Peyer's patch (tissue), 4 donors: ENCODE data around the gene TAB3. TPM values are rescaled to one million over a fixed set of nuclear protein-coding genes. Genes with fewer than 3 reads are reported as not detected.
A peak's percentile ranks its signal among the peaks of the same experiment; 100 is the strongest.

ENCODE experiments used
- DNase-seq, 3 donors: peaks; one replicate each; pipeline ENCODE4 v3.0.0-alpha.2; 2017 to 2019
- H3K27ac ChIP-seq, 4 donors: fragments of 200-600 bp; sonication (generic); one replicate each; pipeline ENCODE4 v1.5.1; 2016 to 2019
- H3K27me3 ChIP-seq, 2 donors: fragments of 200-600 bp; sonication (generic); one replicate each; pipeline ENCODE4 v1.5.1; 2019
- H3K36me3 ChIP-seq, 3 donors: fragments of 200-600 bp; sonication (generic); one replicate each; pipeline ENCODE4 v1.5.1; 2016 to 2019
- H3K4me1 ChIP-seq, 4 donors: fragments of 200-600 bp; sonication (generic); one replicate each; pipeline ENCODE4 v1.5.1; 2016 to 2019
- H3K4me3 ChIP-seq, 4 donors: fragments of 200-600 bp; sonication (generic); 1 replicate in 3 of 4; 2 replicates in 1 of 4; pipeline ENCODE4 v1.5.1; 2016 to 2019; ENCODE audit warnings: mild to moderate bottlenecking in 1 of 4
- H3K9me3 ChIP-seq, 4 donors: fragments of 200-600 bp; sonication (generic); one replicate each; pipeline ENCODE4 v1.5.1; 2016 to 2019; ENCODE audit warnings: mild to moderate bottlenecking in 1 of 4
- CTCF ChIP-seq, 6 experiments: fragments of 450-650 bp in 4 of 6; fragments of 200-600 bp in 2 of 6; sonication (generic) in 1 of 6; IDR thresholded peaks; one replicate each; pipeline ENCODE4 v1.5.1; 2017 to 2019; ENCODE audit warnings: antibody characterized with exemption in 6 of 6, mild to moderate bottlenecking in 3 of 6, moderate library complexity in 1 of 6
- POLR2A ChIP-seq, 2 donors: fragments of 450-650 bp; IDR thresholded peaks; one replicate each; pipeline ENCODE4 v1.5.1; 2017; ENCODE audit warnings: antibody characterized with exemption in 2 of 2, mild to moderate bottlenecking in 2 of 2, moderate library complexity in 2 of 2
- total RNA-seq, 4 donors: library from RNA; depleted of rRNA; stranded (reverse); fragments of >200 nt; gene quantifications; one replicate each; pipeline ENCODE4 v1.1.0, GENCODE V29; 2016

The TAB3 gene
- total RNA-seq, 4 donors from 2014 or later: 26.1 to 34.7 (median 27.0) TPM

DNA sequence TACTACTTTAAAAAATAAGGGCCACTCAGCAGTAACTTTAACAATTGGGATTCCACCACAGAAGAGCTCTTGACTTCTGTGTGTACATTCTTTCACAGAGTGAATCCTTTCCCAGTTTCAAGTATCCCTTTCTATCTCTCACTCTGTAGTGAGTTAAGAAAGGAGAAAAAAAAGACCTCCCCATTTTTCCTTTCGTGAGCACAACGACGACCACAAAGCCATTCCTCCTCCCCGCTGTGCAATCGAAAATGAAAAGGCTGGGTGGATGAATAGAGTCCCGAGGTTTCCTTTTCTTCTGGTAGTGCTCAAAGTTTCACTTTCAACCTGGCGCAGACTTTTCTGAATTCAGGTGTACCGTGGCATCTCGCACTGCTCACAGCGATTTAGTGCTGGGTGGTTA lies 58.0 kb downstream of the TAB3 start:
- no peak for DNase-seq
- H3K36me3 ChIP-seq: no peaks in the 10 kb centered on the region
- no peaks in the 10 kb centered on the region for H3K27me3 ChIP-seq
- H3K4me3 ChIP-seq: no peak overlapping the region
- no peaks in the 10 kb centered on the region for H3K4me1 ChIP-seq
- TF ChIP-seq CTCF (IDR thresholded peaks at IDR 0.05) (no peak), POLR2A (IDR thresholded peaks at IDR 0.05) (no peak)
- H3K9me3 ChIP-seq: no peaks in the 10 kb centered on the region
- H3K27ac ChIP-seq: no peak overlapping the region

GRCh38 chrX:30830326-30830943 lies 58.6 kb downstream of the TAB3 start:
- H3K27ac ChIP-seq: no peak overlapping the region

GRCh38 chrX:30824275-30824674 lies 64.8 kb downstream of the TAB3 start:
- Histone ChIP-seq H3K4me1 (no peaks in the 10 kb centered on the region), H3K27ac (no peak overlapping the region), H3K9me3 (no peaks in the 10 kb centered on the region), H3K4me3 (no peak overlapping the region), H3K27me3 (no peaks in the 10 kb centered on the region), H3K36me3 (no peaks in the 10 kb centered on the region)
- TF ChIP-seq POLR2A (IDR thresholded peaks at IDR 0.05): no peak
- DNase-seq: no peak

More at GRCh38 chrX:30830326-30830943, 58.6 kb downstream of the TAB3 start:
- H3K9me3 ChIP-seq: no peaks in the 10 kb centered on the region
- H3K4me3 ChIP-seq: no peak overlapping the region
- no peak for TF ChIP-seq POLR2A (IDR thresholded peaks at IDR 0.05)
- no peak for TF ChIP-seq CTCF (IDR thresholded peaks at IDR 0.05)
- no peak for DNase-seq
- no peaks in the 10 kb centered on the region for H3K36me3 ChIP-seq
- no peaks in the 10 kb centered on the region for H3K27me3 ChIP-seq
- H3K4me1 ChIP-seq: no peaks in the 10 kb centered on the region

- TF ChIP-seq POLR2A (IDR thresholded peaks at IDR 0.05) (no peak), CTCF (IDR thresholded peaks at IDR 0.05) (no peak)
- Histone ChIP-seq H3K27ac (no peak overlapping the region), H3K4me3 (no peak overlapping the region), H3K36me3 (no peaks in the 10 kb centered on the region), H3K9me3 (no peaks in the 10 kb centered on the region), H3K27me3 (no peaks in the 10 kb centered on the region), H3K4me1 (no peaks in the 10 kb centered on the region)
- no peak for DNase-seq
Observed at GRCh38 chrX:30822764-30823163, 66.3 kb downstream of the TAB3 start.

GRCh38 chrX:30822068-30822681 lies 66.9 kb downstream of the TAB3 start:
- no peak for DNase-seq
- no peaks in the 10 kb centered on the region for H3K27me3 ChIP-seq
- no peaks in the 10 kb centered on the region for H3K9me3 ChIP-seq
- H3K4me1 ChIP-seq: no peaks in the 10 kb centered on the region
- no peaks in the 10 kb centered on the region for H3K36me3 ChIP-seq
- H3K4me3 ChIP-seq: no peak overlapping the region
- no peak overlapping the region for H3K27ac ChIP-seq
- TF ChIP-seq CTCF (IDR thresholded peaks at IDR 0.05) (peak in 1 of 6 experiments; percentile 4), POLR2A (IDR thresholded peaks at IDR 0.05) (no peak)

GRCh38 chrX:30821116-30821515 lies 67.9 kb downstream of the TAB3 start:
- H3K9me3 ChIP-seq: no peaks in the 10 kb centered on the region
- no peak for TF ChIP-seq CTCF (IDR thresholded peaks at IDR 0.05)
- TF ChIP-seq POLR2A (IDR thresholded peaks at IDR 0.05): no peak
- no peak overlapping the region for H3K27ac ChIP-seq
- H3K4me3 ChIP-seq: no peak overlapping the region
- no peaks in the 10 kb centered on the region for H3K4me1 ChIP-seq
- H3K27me3 ChIP-seq: no peaks in the 10 kb centered on the region
- DNase-seq: no peak
- no peaks in the 10 kb centered on the region for H3K36me3 ChIP-seq
